ENCODE measurements around the gene EDIL3.

The EDIL3 gene

DNA sequence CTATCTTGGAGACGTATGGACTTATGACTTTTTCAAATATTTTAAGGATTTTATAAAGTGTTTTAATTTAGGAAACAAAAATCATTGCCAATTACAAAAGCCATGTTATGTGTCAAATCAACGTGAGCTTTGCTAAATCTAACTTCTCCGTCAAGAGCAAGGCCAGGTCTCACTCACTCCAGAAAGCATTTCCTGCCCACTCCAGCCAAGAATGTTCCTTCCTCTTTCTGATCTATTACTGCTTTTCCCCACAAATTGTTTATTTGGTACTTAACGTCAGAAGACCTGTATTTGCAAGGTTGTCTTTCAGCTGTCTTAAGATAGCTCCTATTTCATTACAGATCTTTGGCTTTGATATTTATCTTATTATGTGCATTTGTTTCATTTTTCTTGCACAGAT is 470.5 kb downstream of the EDIL3 start:
- Histone ChIP-seq H3K9me2 (ENCODE audit: low read depth, low read length) (no peaks in the 10 kb centered on the region), H4K20me1 (ENCODE audit: insufficient read depth, low read length) (no peaks in the 10 kb centered on the region), H3K9me3 (ENCODE audit: low read length) (no peaks in the 10 kb centered on the region), H3K36me3 (ENCODE audit: insufficient read depth, low read length) (no peaks in the 10 kb centered on the region), H3K4me1 (ENCODE audit: insufficient read depth, low read length, severe bottlenecking) (no peaks in the 10 kb centered on the region), H3F3A (ENCODE audit: insufficient read depth, low read length) (no peaks in the 10 kb centered on the region), H3K79me2 (ENCODE audit: insufficient read depth, low read length) (no peaks in the 10 kb centered on the region), H3K27me3 (ENCODE audit: insufficient read depth, low read length) (no peaks in the 10 kb centered on the region), H3K4me2 (ENCODE audit: low read length) (no peak overlapping the region), H2AFZ (ENCODE audit: low read length) (no peak overlapping the region), H3K9ac (ENCODE audit: low read length) (no peak overlapping the region), H3K4me3 (ENCODE audit: low read depth, low read length, poor library complexity, severe bottlenecking) (no peak overlapping the region), H3K27ac (ENCODE audit: low read depth, low read length, poor library complexity, severe bottlenecking) (no peak overlapping the region)
- no peak for TF ChIP-seq EZH2 (IDR thresholded peaks at IDR 0.05; ENCODE audit: borderline replicate concordance, low read length)
- TF ChIP-seq, protein P1, sequence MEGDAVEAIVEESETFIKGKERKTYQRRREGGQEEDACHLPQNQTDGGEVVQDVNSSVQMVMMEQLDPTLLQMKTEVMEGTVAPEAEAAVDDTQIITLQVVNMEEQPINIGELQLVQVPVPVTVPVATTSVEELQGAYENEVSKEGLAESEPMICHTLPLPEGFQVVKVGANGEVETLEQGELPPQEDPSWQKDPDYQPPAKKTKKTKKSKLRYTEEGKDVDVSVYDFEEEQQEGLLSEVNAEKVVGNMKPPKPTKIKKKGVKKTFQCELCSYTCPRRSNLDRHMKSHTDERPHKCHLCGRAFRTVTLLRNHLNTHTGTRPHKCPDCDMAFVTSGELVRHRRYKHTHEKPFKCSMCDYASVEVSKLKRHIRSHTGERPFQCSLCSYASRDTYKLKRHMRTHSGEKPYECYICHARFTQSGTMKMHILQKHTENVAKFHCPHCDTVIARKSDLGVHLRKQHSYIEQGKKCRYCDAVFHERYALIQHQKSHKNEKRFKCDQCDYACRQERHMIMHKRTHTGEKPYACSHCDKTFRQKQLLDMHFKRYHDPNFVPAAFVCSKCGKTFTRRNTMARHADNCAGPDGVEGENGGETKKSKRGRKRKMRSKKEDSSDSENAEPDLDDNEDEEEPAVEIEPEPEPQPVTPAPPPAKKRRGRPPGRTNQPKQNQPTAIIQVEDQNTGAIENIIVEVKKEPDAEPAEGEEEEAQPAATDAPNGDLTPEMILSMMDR (IDR thresholded peaks at IDR 0.05; ENCODE audit: low read length), result no peak

DNA sequence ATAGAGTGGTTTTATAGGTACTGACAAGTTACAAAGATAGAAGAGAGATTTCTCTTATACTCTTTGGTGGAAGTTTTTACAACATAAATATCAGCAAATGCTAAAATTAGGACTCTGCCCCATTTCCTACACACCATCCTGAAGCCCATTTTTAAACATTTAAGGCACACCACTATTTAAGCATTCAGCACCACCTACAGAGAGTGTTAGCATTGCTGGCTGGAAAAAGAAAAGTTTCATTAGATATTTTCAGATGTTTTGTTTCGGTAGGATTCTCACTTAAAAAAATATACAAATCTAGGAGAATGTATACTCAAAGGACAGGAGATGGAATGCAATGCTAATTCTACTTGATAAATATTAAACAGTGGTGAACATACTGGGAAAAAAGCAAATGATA is 471.1 kb downstream of the EDIL3 start:
- no peaks in the 10 kb centered on the region for H3K9me3 ChIP-seq (ENCODE audit: low read length)
- no peak overlapping the region for H3K4me3 ChIP-seq (ENCODE audit: low read depth, low read length, poor library complexity, severe bottlenecking)
- H3K27me3 ChIP-seq (ENCODE audit: insufficient read depth, low read length), result no peaks in the 10 kb centered on the region
- no peak overlapping the region for H2AFZ ChIP-seq (ENCODE audit: low read length)
- TF ChIP-seq, protein P1 (IDR thresholded peaks at IDR 0.05; ENCODE audit: low read length), result no peak
- no peak for TF ChIP-seq EZH2 (IDR thresholded peaks at IDR 0.05; ENCODE audit: borderline replicate concordance, low read length)
- H3K9ac ChIP-seq (ENCODE audit: low read length), result no peak overlapping the region
- H3K9me2 ChIP-seq (ENCODE audit: low read depth, low read length), result no peaks in the 10 kb centered on the region
- H3K36me3 ChIP-seq (ENCODE audit: insufficient read depth, low read length), result no peaks in the 10 kb centered on the region
- no peaks in the 10 kb centered on the region for H3K79me2 ChIP-seq (ENCODE audit: insufficient read depth, low read length)
- H3F3A ChIP-seq (ENCODE audit: insufficient read depth, low read length), result no peaks in the 10 kb centered on the region
- H4K20me1 ChIP-seq (ENCODE audit: insufficient read depth, low read length), result no peaks in the 10 kb centered on the region
- H3K4me2 ChIP-seq (ENCODE audit: low read length), result no peak overlapping the region
- no peak overlapping the region for H3K27ac ChIP-seq (ENCODE audit: low read depth, low read length, poor library complexity, severe bottlenecking)
- no peaks in the 10 kb centered on the region for H3K4me1 ChIP-seq (ENCODE audit: insufficient read depth, low read length, severe bottlenecking)

DNA sequence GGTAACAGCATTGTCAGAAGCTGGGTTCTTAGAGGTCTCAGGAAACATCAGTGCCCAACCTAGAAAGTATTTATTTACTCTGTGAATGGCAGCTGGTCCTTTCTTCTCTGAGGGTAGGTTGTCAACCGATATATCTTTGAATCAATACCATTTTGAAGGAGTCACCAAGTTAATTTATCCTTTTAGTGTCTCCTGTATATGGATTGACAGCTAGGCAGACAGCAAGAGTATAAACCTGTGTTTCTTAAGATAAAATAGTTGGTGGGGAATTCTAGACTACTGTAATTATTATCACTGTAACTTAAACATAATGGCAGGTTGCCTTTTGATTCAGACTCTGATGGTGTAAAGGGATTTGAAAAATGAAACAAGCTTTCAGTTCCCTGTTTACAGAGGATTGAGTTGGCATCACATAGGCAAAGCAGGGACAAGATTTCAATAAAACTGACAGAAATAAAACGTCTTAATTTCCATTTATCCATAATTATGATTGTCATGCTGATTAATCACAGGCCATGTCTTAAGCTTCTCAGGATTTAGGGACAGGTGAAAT is 473.2 kb downstream of the EDIL3 start:
- Histone ChIP-seq H3K27ac (ENCODE audit: low read depth, low read length, poor library complexity, severe bottlenecking) (no peak overlapping the region), H3K4me1 (ENCODE audit: insufficient read depth, low read length, severe bottlenecking) (no peaks in the 10 kb centered on the region), H2AFZ (ENCODE audit: low read length) (no peak overlapping the region), H3K9ac (ENCODE audit: low read length) (no peak overlapping the region), H3K4me3 (ENCODE audit: low read depth, low read length, poor library complexity, severe bottlenecking) (no peak overlapping the region), H3K27me3 (ENCODE audit: insufficient read depth, low read length) (no peaks in the 10 kb centered on the region), H3F3A (ENCODE audit: insufficient read depth, low read length) (no peaks in the 10 kb centered on the region), H3K79me2 (ENCODE audit: insufficient read depth, low read length) (no peaks in the 10 kb centered on the region), H3K4me2 (ENCODE audit: low read length) (no peak overlapping the region), H3K9me3 (ENCODE audit: low read length) (no peaks in the 10 kb centered on the region), H3K9me2 (ENCODE audit: low read depth, low read length) (no peaks in the 10 kb centered on the region), H3K36me3 (ENCODE audit: insufficient read depth, low read length) (no peaks in the 10 kb centered on the region), H4K20me1 (ENCODE audit: insufficient read depth, low read length) (no peaks in the 10 kb centered on the region)
- TF ChIP-seq EZH2 (IDR thresholded peaks at IDR 0.05; ENCODE audit: borderline replicate concordance, low read length), result no peak
- TF ChIP-seq, protein P1 (IDR thresholded peaks at IDR 0.05; ENCODE audit: low read length), result no peak

Measured in OCI-LY1 (cell line).